H1 (cell line): Measurements from ENCODE around the gene TRIM71. TPM values are rescaled to one million over a fixed set of nuclear protein-coding genes. Genes with fewer than 3 reads are reported as not detected.
A peak's percentile ranks its signal among the peaks of the same experiment; 100 is the strongest.

Experiments used
- CTCF ChIA-PET: fragments of 300-600 bp; sonication (Branson Sonifier 250); formaldehyde crosslinking; loops from one replicate; lab custom pipeline; 2021; ENCODE audit not compliant: partially characterized antibody; lab: Charles Lee
- POLR2A ChIA-PET: fragments of 300-600 bp; sonication (Branson Sonifier 250); formaldehyde crosslinking; loops from one replicate; lab custom pipeline; 2021; ENCODE audit warnings: inconsistent platforms; ENCODE audit not compliant: partially characterized antibody; lab: Charles Lee
- DNase-seq, 2 experiments: peaks; one replicate each; pipeline versions ENCODE4 v3.0.0 to v3.0.0-alpha.2; 2010 to 2022; ENCODE audit warnings: low spot score in 2 of 2, low read depth in 1 of 2, mixed read lengths in 1 of 2
- FAIRE-seq: peaks from 2 replicates; lab custom pipeline; 2011; peaks lifted over from hg19 to GRCh38; lab: Jason Lieb, UNC
- H2AFZ ChIP-seq: 2 replicates; pipeline ENCODE4 v1.8.1; 2012; ENCODE audit warnings: low read length, inconsistent platforms
- H2AK5ac ChIP-seq: 2 replicates; pipeline ENCODE4 v1.6.1; 2013; ENCODE audit warnings: low read depth, low read length
- H2BK120ac ChIP-seq: replicated peaks from 2 replicates; pipeline ENCODE3; 2013; ENCODE audit warnings: low read depth, low read length, inconsistent platforms
- H2BK12ac ChIP-seq: 2 replicates; pipeline ENCODE4 v1.6.1; 2013; ENCODE audit warnings: low read depth, low read length
- H2BK15ac ChIP-seq: 2 replicates; pipeline ENCODE4 v1.6.1; 2013; ENCODE audit warnings: low read length
- H2BK20ac ChIP-seq: 2 replicates; pipeline ENCODE4 v1.6.1; 2013; ENCODE audit warnings: low read length
- H2BK5ac ChIP-seq: 2 replicates; pipeline ENCODE4 v1.6.1; 2013; ENCODE audit warnings: low read depth, low read length
- H3K14ac ChIP-seq: 2 replicates; pipeline ENCODE4 v1.6.1; 2013; ENCODE audit warnings: inconsistent platforms; ENCODE audit not compliant: insufficient read length
- H3K18ac ChIP-seq: 2 replicates; pipeline ENCODE4 v1.6.1; 2013; ENCODE audit warnings: low read length; ENCODE audit errors: extremely low read depth
- H3K23ac ChIP-seq: 2 replicates; pipeline ENCODE4 v1.6.1; 2013; ENCODE audit warnings: inconsistent platforms; ENCODE audit not compliant: insufficient read length
- H3K23me2 ChIP-seq: 2 replicates; pipeline ENCODE4 v1.6.1; 2013; ENCODE audit warnings: low read depth, low read length
- H3K27ac ChIP-seq: 2 replicates; pipeline ENCODE4 v1.6.1; 2011; ENCODE audit warnings: low read depth, low read length, inconsistent platforms
- H3K27me3 ChIP-seq, 4 experiments: replicated peaks in 1 of 4; 1 replicate in 1 of 4; 2 replicates in 3 of 4; pipeline versions ENCODE4 v1.6.1 to v1.8.1; 2011 to 2013; ENCODE audit warnings: low read length in 3 of 4, mild to moderate bottlenecking in 3 of 4, inconsistent platforms in 2 of 4, mixed read lengths in 2 of 4, moderate library complexity in 1 of 4; ENCODE audit not compliant: control insufficient read depth in 3 of 4, insufficient read depth in 3 of 4; ENCODE audit errors: extremely low read depth in 1 of 4
- H3K36me3 ChIP-seq, 4 experiments: 2 replicates each; pipeline versions ENCODE4 v1.6.1 to v1.8.1; 2011 to 2013; ENCODE audit warnings: mild to moderate bottlenecking in 4 of 4, low read length in 3 of 4, moderate library complexity in 2 of 4, control low read depth in 1 of 4, inconsistent platforms in 1 of 4; ENCODE audit not compliant: insufficient read depth in 4 of 4, control insufficient read depth in 2 of 4
- H3K4ac ChIP-seq: replicated peaks from 2 replicates; pipeline ENCODE3; 2013; ENCODE audit warnings: low read length, low read depth, mixed read lengths, inconsistent platforms; ENCODE audit not compliant: insufficient read length
- H3K4me1 ChIP-seq, 4 experiments: replicated peaks in 1 of 4; 1 replicate in 1 of 4; 2 replicates in 3 of 4; pipeline versions ENCODE4 v1.6.1 to v1.8.1; 2011 to 2013; ENCODE audit warnings: low read length in 3 of 4, inconsistent platforms in 2 of 4, mixed read lengths in 1 of 4; ENCODE audit not compliant: insufficient read depth in 4 of 4, control insufficient read depth in 3 of 4
- H3K4me2 ChIP-seq, 2 experiments: 2 replicates each; pipeline versions ENCODE4 v1.6.1 to v1.8.1; 2011 to 2013; ENCODE audit warnings: low read depth in 2 of 2, low read length in 2 of 2, control low read depth in 1 of 2, inconsistent platforms in 1 of 2, mild to moderate bottlenecking in 1 of 2; ENCODE audit not compliant: insufficient read depth in 1 of 2
- H3K4me3 ChIP-seq, 4 experiments: fragments of 200-600, 300-600 bp in 1 of 4; sonication (generic), shearing (Covaris generic), sonication (Bioruptor Twin) in 1 of 4; 2 replicates each; pipeline versions ENCODE4 v1.5.1 to v1.8.1; 2011 to 2016; ENCODE audit warnings: low read length in 4 of 4, low read depth in 3 of 4, control low read depth in 2 of 4, inconsistent platforms in 2 of 4, mild to moderate bottlenecking in 2 of 4, mixed read lengths in 1 of 4, moderate library complexity in 1 of 4; ENCODE audit not compliant: insufficient read depth in 2 of 4; ENCODE audit errors: extremely low read depth in 1 of 4
- H3K56ac ChIP-seq: replicated peaks from 2 replicates; pipeline ENCODE3; 2013; ENCODE audit warnings: low read depth, mild to moderate bottlenecking, mixed read lengths, low read length, inconsistent platforms; ENCODE audit not compliant: insufficient read length
- H3K79me1 ChIP-seq: 2 replicates; pipeline ENCODE4 v1.6.1; 2013; ENCODE audit warnings: low read depth, low read length, control low read depth
- H3K79me2 ChIP-seq, 2 experiments: 2 replicates each; pipeline versions ENCODE4 v1.6.1 to v1.8.1; 2012 to 2013; ENCODE audit warnings: low read length in 2 of 2, mild to moderate bottlenecking in 2 of 2, inconsistent platforms in 1 of 2; ENCODE audit not compliant: insufficient read depth in 2 of 2, control insufficient read depth in 1 of 2
- H3K9ac ChIP-seq, 4 experiments: replicated peaks in 1 of 4; 1 replicate in 1 of 4; 2 replicates in 3 of 4; pipeline versions ENCODE4 v1.6.1 to v1.8.1; 2011 to 2013; ENCODE audit warnings: low read depth in 3 of 4, low read length in 3 of 4, control low read depth in 2 of 4, mild to moderate bottlenecking in 2 of 4, moderate library complexity in 2 of 4, inconsistent platforms in 1 of 4; ENCODE audit errors: extremely low read depth in 1 of 4
- H3K9me3 ChIP-seq, 2 experiments: 2 replicates each; pipeline versions ENCODE4 v1.6.1 to v1.8.1; 2012 to 2013; ENCODE audit warnings: mild to moderate bottlenecking in 2 of 2, moderate library complexity in 2 of 2, control low read depth in 1 of 2, inconsistent platforms in 1 of 2, low read depth in 1 of 2, low read length in 1 of 2, mixed read lengths in 1 of 2; ENCODE audit not compliant: insufficient read depth in 2 of 2
- H4K20me1 ChIP-seq, 2 experiments: replicated peaks in 1 of 2; 2 replicates each; pipeline versions ENCODE3 to v1.8.1; 2011 to 2013; ENCODE audit warnings: inconsistent platforms in 2 of 2, low read length in 2 of 2, mild to moderate bottlenecking in 1 of 2; ENCODE audit not compliant: insufficient read depth in 2 of 2, control insufficient read depth in 1 of 2
- H4K5ac ChIP-seq: 2 replicates; pipeline ENCODE4 v1.6.1; 2013; ENCODE audit warnings: low read length, low read depth, mixed read lengths, inconsistent platforms; ENCODE audit not compliant: insufficient read length
- H4K8ac ChIP-seq: 2 replicates; pipeline ENCODE4 v1.8.0; 2013; ENCODE audit warnings: mild to moderate bottlenecking, moderate library complexity, low read length, inconsistent platforms; ENCODE audit not compliant: insufficient read depth; ENCODE audit errors: extremely low read depth
- H4K91ac ChIP-seq: replicated peaks from 2 replicates; pipeline ENCODE3; 2013; ENCODE audit warnings: low read length, mixed read lengths, inconsistent platforms; ENCODE audit not compliant: insufficient read length
- CBX8 ChIP-seq: fragments of 300-800, 300-1000 bp; sonication (generic); IDR thresholded peaks from 2 replicates; pipeline ENCODE4 v1.7.1; 2016; ENCODE audit warnings: low read depth, low read length, borderline replicate concordance
- CTCF ChIP-seq, 3 experiments: IDR thresholded peaks; 1 replicate in 2 of 3; 2 replicates in 1 of 3; pipeline versions ENCODE4 v1.5.1 to v1.6.1; 2011; ENCODE audit warnings: low read length in 3 of 3, mild to moderate bottlenecking in 3 of 3, inconsistent platforms in 2 of 3, low read depth in 1 of 3, moderate library complexity in 1 of 3; ENCODE audit not compliant: insufficient read depth in 1 of 3; ENCODE audit errors: control extremely low read depth in 1 of 3
- E2F6 ChIP-seq: IDR thresholded peaks from 2 replicates; pipeline ENCODE4 v1.6.1; 2012; ENCODE audit warnings: inconsistent platforms
- KDM5A ChIP-seq: fragments of 200-600 bp; IDR thresholded peaks from 2 replicates; pipeline ENCODE4 v1.7.1; 2012; ENCODE audit warnings: mild to moderate bottlenecking, low read length, inconsistent platforms, mixed read lengths
- RBBP5 ChIP-seq: IDR thresholded peaks from 2 replicates; pipeline ENCODE4 v1.7.1; 2012; ENCODE audit warnings: low read depth, mild to moderate bottlenecking, inconsistent platforms, low read length, moderate library complexity, borderline replicate concordance
- RXRA ChIP-seq: IDR thresholded peaks from 2 replicates; pipeline ENCODE4 v1.6.1; 2011; ENCODE audit warnings: low read depth, mild to moderate bottlenecking, low read length, moderate library complexity; ENCODE audit not compliant: insufficient read depth
- SUZ12 ChIP-seq: fragments of 200-600 bp; sonication (generic); IDR thresholded peaks from 2 replicates; pipeline ENCODE4 v1.6.1; 2012; ENCODE audit warnings: mild to moderate bottlenecking, inconsistent platforms, low read length, moderate library complexity, mixed read lengths
- TAF1 ChIP-seq: IDR thresholded peaks from 2 replicates; pipeline ENCODE4 v1.6.1; 2011; ENCODE audit warnings: mild to moderate bottlenecking, low read depth, low read length
- TAF7 ChIP-seq: optimal IDR thresholded peaks from 2 replicates; pipeline ENCODE3; 2011; ENCODE audit warnings: low read depth, mild to moderate bottlenecking, inconsistent platforms, low read length, moderate library complexity, borderline replicate concordance
- TBP ChIP-seq: IDR thresholded peaks from 2 replicates; pipeline ENCODE4 v1.6.1; 2011; ENCODE audit warnings: low read depth, low read length, improper control_type of control experiment
- ZNF274 ChIP-seq: IDR thresholded peaks from 2 replicates; pipeline ENCODE4 v1.7.0; 2012; ENCODE audit warnings: low read length, borderline replicate concordance; ENCODE audit errors: extremely low read depth
- WGBS, 2 experiments: shearing (Covaris generic) in 1 of 2; methylation state at CpG; one replicate each; pipeline versions ENCODE4 v1.1.6 to v1.1.7; 2013 to 2015; ENCODE audit warnings: low lambda C conversion rate in 2 of 2, mixed read lengths in 2 of 2, inconsistent platforms in 1 of 2, low coverage in 1 of 2, missing lambda C conversion rate in 1 of 2; ENCODE audit not compliant: insufficient replicate concordance in 2 of 2, insufficient coverage in 1 of 2, insufficient read length in 1 of 2; ENCODE audit errors: extremely low coverage in 1 of 2, missing lambda C conversion rate in 1 of 2; 5-methylcytosine and 5-hydroxymethylcytosine counted together
- polyA plus RNA-seq, 7 experiments: library from polyadenylated mRNA; depleted of rRNA in 3 of 7; stranded (reverse) in 5 of 7; unstranded in 2 of 7; fragments of >200 nt in 5 of 7; fragments of 200-250 nt in 2 of 7; gene quantifications; 1 replicate in 5 of 7; 2 replicates in 1 of 7; 4 replicates in 1 of 7; pipeline versions ENCODE4 v1.2.1 to v1.2.3, GENCODE V29; 2011 to 2013; ENCODE audit warnings: missing spikeins in 2 of 7, mixed read lengths in 2 of 7
- total RNA-seq: library from RNA; stranded (reverse); fragmentation: NEBNext Ultra II Directional; extraction: Animal tissue kit (Norgen Biotek cat#: 25700); gene quantifications from 2 replicates; pipeline ENCODE4 v1.2.1, GENCODE V29; 2021

TRIM71 gene
- total and polyA plus RNA-seq, 2 of the 8 experiments (the other 6 are each of a cell fraction or from before 2014, with no cell fraction given), result 53.7 to 293 TPM

- POLR2A ChIA-PET, result interaction anchor here (0.6 to 1.6 kb wide), 4 partner anchors 9 to 130 kb away, joined by 3 to 8 read pairs (median 4); no protein-coding TSS in a partner anchor
- Histone ChIP-seq H2BK12ac (no peak overlapping the region), H4K8ac (no peak overlapping the region), H3K36me3 (no peaks in the 10 kb centered on the region), H3K14ac (no peak overlapping the region), H2AFZ (no peak overlapping the region), H3K18ac (no peak overlapping the region), H4K20me1 (no peaks in the 10 kb centered on the region), H4K91ac (no peak overlapping the region), H2BK120ac (no peak overlapping the region), H2BK15ac (no peak overlapping the region), H3K9me3 (no peaks in the 10 kb centered on the region), H3K79me2 (no peaks in the 10 kb centered on the region), H3K9ac (no peak overlapping the region), H2AK5ac (0 out of 2 replicates have a peak overlapping the region, but pooled peaks have one; percentile 72), H3K79me1 (no peaks in the 10 kb centered on the region), H3K4ac (no peak overlapping the region), H3K4me2 (no peak overlapping the region), H3K4me3 (no peak overlapping the region), H3K4me1 (no peaks in the 10 kb centered on the region), H4K5ac (no peak overlapping the region), H3K23ac (no peak overlapping the region), H2BK20ac (no peak overlapping the region), H3K56ac (no peak overlapping the region), H3K27me3 (no peaks in the 10 kb centered on the region), H2BK5ac (no peak overlapping the region), H3K27ac (no peak overlapping the region), H3K23me2 (no peaks in the 10 kb centered on the region)
- CTCF ChIA-PET, result interaction anchor here (0.6 to 1.6 kb wide), 6 partner anchors 8 to 110 kb away, joined by 3 to 7 read pairs (median 3); no protein-coding TSS in a partner anchor
- 91% methylated on average over 2 of the region's 2 CpGs; no CpG with 5 or more reads in 1 of the 2 experiments for whole genome bisulfite sequencing, 2 experiments
- DNase-seq (no peak), FAIRE-seq (no peak)
- TF ChIP-seq TAF7, result no peak
- TF ChIP-seq TAF1, result no peak
- no peak for TF ChIP-seq CTCF (IDR thresholded peaks at IDR 0.05; ENCODE audit: control extremely low read depth in 1 of 3, insufficient read depth in 1 of 3, low read depth in 1 of 3, low read length in 3 of 3)
- no peak for TF ChIP-seq KDM5A
- no peak for TF ChIP-seq ZNF274
- TF ChIP-seq E2F6, result no peak
- TF ChIP-seq SUZ12, result no peak
- no peak for TF ChIP-seq CBX8
- TF ChIP-seq RXRA, result no peak
- no peak for TF ChIP-seq TBP
- no peak for TF ChIP-seq RBBP5
Measured at GRCh38 chr3:32910954-32911353, 93.2 kb downstream of the TRIM71 start.
